NB4 (cell line): ENCODE data around the gene MT1E.
"Not testable (repeated sequence)": the region's sequence is repeated elsewhere in the genome, so short reads cannot be mapped to it uniquely, and the experiment has no call there.

Experiments
- DNase-seq: peaks from one replicate; pipeline ENCODE4 v3.0.0; 2010; ENCODE audit warnings: low read depth
- H3K4me3 ChIP-seq: one replicate; pipeline ENCODE4 v1.5.1; 2011; ENCODE audit warnings: mild to moderate bottlenecking, low read depth, low read length, moderate library complexity
- MYC ChIP-seq: IDR thresholded peaks from 2 replicates; pipeline ENCODE4 v1.6.1; 2011; ENCODE audit warnings: low read depth, low read length
- POLR2A ChIP-seq: IDR thresholded peaks from 2 replicates; pipeline ENCODE4 v1.6.1; 2011; ENCODE audit warnings: mild to moderate bottlenecking; ENCODE audit not compliant: insufficient read length; ENCODE audit errors: extremely low read depth
- TF ChIP-seq, protein P1 (sequence below): IDR thresholded peaks from one replicate; pipeline ENCODE4 v1.5.1; 2012; ENCODE audit warnings: low read depth, low read length
- TF ChIP-seq, protein P2 (sequence below): IDR thresholded peaks from 2 replicates; pipeline ENCODE4 v1.6.1; 2011; ENCODE audit warnings: low read depth, low read length

The MT1E gene

DNA sequence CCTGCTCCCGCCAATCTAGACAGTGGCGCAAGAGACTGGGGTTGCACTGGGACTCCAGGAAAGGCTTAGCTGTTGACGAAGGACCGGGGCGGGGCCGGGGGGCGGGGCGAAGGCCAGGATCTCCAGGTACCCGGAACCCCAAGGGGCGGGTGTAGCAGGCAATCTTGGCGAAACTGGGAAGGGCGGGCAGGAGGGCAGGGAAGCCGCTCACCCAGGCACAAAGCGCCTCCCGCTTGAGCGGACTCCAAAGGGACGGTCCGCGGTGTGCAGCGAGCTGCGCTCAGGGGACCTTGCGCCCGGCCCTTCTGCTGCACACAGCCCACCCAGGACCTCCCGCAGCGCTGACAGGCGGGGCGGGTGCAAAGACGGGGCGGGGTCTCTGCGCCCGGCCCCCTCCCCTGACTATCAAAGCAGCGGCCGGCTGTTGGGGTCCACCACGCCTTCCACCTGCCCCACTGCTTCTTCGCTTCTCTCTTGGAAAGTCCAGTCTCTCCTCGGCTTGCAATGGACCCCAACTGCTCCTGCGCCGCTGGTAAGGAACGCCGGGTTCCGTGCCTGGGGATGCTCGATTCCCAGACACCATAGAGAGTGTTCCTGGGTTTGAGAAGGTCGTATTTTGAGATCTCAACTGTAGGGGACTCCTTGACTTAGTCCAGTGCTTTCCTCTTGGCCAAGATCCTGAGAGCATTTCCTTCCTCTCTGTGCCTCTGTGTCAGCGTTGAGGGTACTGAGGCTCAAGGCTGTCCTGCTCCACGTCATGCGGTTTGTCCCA is 32.2 kb downstream of the MT1E start, which contains the start of gene MT1F:
TSS of gene MT1F (plus strand) at position 405 of the 772 bp plus-strand sequence. CDS start at position 505, 100 bp downstream.
- peak; percentile 24 for TF ChIP-seq POLR2A
- TF ChIP-seq MYC: no peak
- peak; percentile 90 for DNase-seq
- peak within 1 kb of the TSS; percentile 86 for H3K4me3 ChIP-seq

DNA sequence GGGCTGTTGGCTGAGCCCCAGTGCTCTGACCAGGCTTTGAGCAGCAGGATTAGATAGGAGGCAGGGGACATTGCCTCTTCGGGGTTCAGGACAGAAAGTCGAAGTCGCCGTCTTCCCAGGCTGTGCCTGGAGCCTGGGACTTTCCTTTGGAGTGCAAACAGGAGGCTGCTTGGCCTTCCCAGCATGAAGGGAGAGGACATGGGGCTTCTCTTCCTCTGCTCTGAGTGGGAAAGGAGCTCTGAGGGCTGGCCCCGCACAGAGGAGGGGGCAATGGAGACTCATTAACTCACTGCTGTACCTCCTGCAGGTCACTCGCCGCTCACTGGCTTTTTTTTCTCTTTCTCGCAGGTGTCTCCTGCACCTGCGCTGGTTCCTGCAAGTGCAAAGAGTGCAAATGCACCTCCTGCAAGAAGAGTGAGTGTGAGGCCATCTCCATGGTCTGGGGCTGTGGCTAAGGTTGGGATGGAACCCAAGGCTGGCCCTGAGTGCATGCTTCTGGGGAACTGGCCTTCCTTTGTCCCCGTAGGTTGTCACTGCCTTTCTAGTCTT is 32.8 kb downstream of the MT1E start:
- H3K4me3 ChIP-seq: peak overlapping the region; percentile 86
- DNase-seq: no peak
- TF ChIP-seq MYC (no peak), POLR2A (no peak)
- TF ChIP-seq, protein P1, sequence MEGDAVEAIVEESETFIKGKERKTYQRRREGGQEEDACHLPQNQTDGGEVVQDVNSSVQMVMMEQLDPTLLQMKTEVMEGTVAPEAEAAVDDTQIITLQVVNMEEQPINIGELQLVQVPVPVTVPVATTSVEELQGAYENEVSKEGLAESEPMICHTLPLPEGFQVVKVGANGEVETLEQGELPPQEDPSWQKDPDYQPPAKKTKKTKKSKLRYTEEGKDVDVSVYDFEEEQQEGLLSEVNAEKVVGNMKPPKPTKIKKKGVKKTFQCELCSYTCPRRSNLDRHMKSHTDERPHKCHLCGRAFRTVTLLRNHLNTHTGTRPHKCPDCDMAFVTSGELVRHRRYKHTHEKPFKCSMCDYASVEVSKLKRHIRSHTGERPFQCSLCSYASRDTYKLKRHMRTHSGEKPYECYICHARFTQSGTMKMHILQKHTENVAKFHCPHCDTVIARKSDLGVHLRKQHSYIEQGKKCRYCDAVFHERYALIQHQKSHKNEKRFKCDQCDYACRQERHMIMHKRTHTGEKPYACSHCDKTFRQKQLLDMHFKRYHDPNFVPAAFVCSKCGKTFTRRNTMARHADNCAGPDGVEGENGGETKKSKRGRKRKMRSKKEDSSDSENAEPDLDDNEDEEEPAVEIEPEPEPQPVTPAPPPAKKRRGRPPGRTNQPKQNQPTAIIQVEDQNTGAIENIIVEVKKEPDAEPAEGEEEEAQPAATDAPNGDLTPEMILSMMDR: no peak
- TF ChIP-seq, protein P2, sequence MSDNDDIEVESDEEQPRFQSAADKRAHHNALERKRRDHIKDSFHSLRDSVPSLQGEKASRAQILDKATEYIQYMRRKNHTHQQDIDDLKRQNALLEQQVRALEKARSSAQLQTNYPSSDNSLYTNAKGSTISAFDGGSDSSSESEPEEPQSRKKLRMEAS: no peak

DNA sequence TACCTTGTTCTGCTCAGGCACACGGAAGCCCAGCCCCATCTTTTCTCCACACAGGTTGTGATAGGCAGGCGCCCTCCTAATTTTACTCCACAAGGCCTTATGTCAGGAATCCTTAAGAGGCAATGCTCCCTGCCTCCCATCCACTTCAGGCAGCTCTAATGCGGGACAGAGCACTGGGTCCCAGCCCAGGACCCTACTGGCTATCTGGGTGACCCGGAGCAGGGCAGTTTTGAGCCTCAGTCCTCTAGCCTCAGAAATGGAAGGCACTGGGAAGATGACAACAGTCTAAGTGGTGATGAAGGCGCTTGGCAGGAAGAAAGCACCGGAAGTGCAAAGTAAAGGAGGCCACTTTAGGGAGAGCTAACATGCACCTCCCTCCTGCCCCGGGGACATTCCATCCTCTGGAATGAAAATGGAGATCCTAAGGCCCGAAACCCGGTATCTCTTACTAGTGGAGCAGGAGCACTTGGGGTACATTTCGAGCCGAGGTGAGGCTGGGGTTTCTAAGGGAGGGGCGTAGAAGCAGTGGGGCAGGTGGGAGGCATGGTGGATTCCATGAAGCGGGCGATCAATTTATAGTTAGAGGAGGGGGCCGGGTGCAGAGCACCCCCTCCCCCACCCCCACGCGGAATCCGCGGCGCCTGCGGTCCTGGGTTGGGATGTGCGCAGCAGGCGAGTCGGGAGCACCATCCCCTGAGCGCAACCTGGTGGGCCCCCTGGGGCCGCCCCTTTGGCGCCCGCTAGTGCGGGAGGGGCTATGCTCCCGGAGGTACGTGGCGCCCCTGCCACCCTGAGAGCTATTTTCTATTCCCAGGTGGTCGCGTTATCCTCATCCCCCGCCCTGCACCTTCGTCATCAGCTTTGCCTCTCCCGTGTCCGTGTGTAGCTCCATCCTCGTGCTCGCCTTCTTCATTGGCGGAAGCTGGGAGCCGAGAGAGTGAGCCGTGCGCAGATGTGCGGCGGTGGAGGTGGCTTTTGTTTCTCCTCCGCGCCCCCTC is 37.1 kb downstream of the MT1E start:
- no peak for TF ChIP-seq POLR2A
- TF ChIP-seq, protein P1: no peak
- TF ChIP-seq, protein P2: no peak
- TF ChIP-seq MYC: no peak
- H3K4me3 ChIP-seq: no peak overlapping the region
- DNase-seq: no peak

DNA sequence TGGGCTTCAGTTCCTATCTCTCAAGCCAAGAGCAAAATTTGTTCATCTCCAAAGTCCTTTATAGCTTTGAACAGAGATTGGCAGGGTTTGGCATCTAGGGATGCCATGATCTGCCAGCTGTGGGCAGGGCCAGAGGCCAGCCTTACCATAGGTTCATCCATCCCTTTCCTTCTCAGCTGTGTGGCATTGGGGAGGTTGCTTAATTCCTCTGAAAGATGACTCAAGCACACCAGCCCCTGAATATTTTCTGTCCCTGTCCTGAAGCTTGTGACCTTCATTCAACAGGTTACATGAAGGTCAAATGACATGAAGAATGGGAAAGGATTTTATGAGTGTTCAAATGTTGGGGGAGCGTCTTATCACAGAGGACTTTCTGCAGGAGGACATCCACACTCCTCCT is 38.9 kb downstream of the MT1E start:
- H3K4me3 ChIP-seq: no peak overlapping the region
- TF ChIP-seq POLR2A (no peak), MYC (no peak)
- TF ChIP-seq, protein P1: no peak
- TF ChIP-seq, protein P2: no peak
- DNase-seq: no peak

DNA sequence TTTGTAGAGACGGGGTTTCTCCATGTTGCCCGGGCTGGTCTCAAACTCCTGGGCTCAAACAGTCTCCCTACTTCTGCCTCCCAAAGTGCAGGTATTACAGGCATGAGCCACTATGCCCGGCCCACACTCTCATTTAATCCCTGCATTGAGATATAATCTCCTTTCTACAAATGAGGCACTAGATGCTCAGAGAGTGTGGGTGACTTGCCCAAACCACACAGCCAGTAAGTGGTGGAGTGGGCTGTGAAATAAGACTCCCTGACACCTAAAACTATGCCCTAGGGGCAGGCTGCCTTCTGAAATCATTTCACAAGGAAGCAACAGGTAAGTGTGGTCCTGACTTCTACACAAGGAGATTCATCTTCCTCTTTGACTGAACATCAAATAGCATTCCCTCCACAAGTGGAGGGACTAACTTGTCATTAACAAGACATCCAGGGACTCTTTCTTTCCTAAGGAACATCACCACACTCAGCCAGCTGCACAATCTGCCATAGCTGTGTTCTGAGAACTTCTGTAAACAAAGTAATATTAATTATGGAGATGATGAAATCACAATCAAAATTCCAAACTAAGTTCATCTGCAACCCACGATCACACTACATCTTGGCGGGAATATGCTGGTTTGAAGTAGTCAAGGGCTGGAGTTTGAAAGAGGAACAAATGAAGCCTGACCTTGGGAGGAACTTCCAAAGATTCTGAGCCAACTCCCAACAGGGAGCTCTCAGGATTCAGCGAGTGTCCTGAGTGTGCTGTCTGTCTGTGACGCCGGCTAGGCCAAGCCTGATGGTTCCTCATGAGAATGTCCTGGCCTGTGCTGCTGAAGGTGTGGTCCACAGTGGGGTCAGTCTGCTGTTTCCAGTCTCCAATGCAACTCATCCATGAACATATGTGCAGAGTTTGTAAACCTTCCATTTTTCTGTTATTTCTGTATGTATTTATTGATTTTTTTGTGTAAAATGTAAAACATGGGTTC is 40.0 kb downstream of the MT1E start:
- not testable (repeated sequence) for H3K4me3 ChIP-seq, DNase-seq
